Measurements from ENCODE around the gene PAWR.

GRCh38 chr12:79552192-79552591 lies 138.6 kb downstream of the PAWR start:
- TF ChIP-seq CTCF (IDR thresholded peaks at IDR 0.05; ENCODE audit: low read depth, low read length) (no peak), MAX (IDR thresholded peaks at IDR 0.05; ENCODE audit: low read depth, low read length) (no peak), POLR2A (IDR thresholded peaks at IDR 0.05; ENCODE audit: extremely low read depth, insufficient read length) (no peak), MYC (IDR thresholded peaks at IDR 0.05; ENCODE audit: low read depth, low read length) (no peak)

All from NB4 (cell line).